GM19193 (cell line): Measurements from ENCODE around the gene GCHFR.

Experiments used
- POLR2A ChIP-seq: IDR thresholded peaks from 4 replicates; pipeline ENCODE4 v1.6.1; 2011; ENCODE audit not compliant: insufficient read depth, insufficient read length; ENCODE audit errors: extremely low read depth

The GCHFR gene

GRCh38 chr15:40747685-40748631 lies 15.9 kb upstream of the GCHFR start:
- TF ChIP-seq POLR2A, result no peak

DNA sequence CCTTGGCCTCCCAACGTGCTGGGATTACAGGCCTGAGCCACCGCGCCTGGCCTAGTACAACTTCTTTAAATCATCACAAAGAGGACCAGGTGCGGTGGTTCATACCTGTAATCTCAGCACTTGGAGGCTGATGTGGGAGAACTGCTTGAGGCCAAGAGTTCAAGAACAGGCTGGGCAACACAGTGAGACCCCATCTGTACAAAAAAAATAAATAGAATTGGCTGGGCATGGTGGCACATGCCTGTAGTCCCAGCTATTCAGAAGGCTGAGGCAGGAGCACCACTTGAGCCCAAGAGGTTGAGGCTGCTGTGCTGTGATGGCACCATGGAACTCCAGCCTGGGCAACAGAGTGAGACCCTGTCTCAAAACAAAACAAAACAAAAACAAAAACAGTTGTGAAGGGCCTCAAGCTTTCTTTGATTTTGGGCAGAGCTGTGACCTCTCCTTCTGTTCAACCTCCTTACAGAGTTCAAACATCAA lies 14.7 kb upstream of the GCHFR start:
- TF ChIP-seq POLR2A, result no peak

GRCh38 chr15:40750885-40751284 lies 13.0 kb upstream of the GCHFR start:
- TF ChIP-seq POLR2A, result no peak

DNA sequence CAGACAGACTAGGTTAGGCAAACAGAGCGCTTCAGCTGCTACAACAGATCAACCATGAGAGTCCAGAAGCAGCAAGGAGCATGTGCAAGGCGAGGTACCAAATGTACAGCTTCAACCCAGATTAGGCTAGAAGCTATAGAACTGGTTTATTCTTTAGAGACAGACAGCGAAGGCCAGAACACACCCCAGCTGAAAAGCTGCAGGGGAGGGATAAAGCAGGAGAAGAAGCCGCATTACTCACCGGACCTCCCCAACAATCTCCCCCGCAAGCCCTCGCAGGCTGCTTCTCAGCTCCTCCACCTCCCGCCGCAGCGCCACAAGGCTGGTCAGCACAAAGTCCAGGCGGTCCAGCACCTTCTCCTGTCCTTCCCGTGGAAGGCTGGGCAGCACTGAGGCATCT lies 12.1 kb upstream of the GCHFR start:
- TF ChIP-seq POLR2A, result no peak

GRCh38 chr15:40754574-40754882 lies 9.3 kb upstream of the GCHFR start:
- no peak for TF ChIP-seq POLR2A

DNA sequence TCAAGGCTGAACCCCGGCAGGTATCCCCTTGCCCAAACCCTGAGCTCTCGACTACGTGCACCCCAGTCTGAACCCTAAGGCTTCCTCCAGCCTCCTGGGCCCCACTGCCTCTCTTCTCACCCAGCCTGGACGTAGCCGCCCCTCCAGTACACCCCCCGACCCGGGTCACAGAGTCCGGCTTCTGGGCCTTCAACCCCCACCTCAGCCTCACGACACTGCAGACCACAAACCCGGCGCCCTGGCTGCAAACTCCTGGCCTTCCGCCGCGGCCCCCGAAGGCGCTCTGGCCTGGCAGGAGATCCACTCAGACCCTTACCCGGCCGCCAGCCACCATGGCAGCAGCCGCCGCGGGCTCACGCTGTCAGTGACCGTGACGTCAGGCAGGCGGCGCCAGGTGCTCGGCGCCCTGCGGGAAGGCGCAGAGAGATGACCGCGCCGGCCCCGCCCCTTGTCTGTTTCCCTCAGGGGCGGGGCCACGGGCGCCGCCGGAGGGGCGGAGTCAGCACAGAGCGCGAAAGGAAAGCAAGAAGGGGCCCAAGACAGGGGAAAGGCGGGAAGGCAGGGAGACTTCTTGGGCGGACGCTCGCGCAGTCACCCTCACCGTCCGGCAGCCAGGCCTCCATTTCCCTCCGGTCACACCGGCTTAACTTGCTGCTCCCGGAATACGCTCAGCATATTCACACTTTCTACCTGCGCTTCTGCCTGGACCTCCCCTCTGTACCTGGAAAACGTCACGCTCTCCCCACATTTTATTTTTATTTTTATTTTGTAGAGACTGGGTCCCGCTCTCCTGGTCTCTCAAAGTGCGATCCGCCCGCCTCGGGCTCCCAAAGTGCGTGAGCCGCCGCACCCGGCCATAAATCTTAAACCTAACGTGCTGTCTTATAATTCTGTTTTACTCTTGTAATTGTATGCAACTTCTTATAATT lies 8.7 kb upstream of the GCHFR start, which contains the start of gene RMDN3:
Gene RMDN3 (minus strand): TSS at position 372 of the 929 bp plus-strand sequence. CDS start 471 bp downstream, outside the sequence.
- peak; percentile 91 for TF ChIP-seq POLR2A

- no peak for TF ChIP-seq POLR2A
Measured at GRCh38 chr15:40755812-40756208, 8.1 kb upstream of the GCHFR start.

DNA sequence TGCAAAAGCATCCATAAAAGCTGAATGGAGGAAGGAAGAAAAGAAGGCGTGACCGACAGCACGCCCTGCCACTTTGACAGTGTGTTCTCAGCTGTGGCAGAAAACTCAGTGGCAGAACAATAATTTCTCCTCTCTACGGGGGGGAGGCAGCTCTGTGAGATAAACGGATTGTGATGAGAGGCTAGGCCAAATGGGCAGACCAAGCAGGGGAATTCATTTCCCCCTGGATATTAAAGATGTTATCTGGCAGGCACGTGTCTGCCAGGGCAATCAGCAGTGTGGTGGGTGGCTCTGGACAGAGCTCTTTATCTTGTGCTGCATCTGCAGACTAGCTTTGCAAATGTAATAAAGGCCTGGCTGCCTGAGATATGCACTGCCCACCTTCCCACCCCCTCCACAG lies 6.9 kb upstream of the GCHFR start:
- no peak for TF ChIP-seq POLR2A

- TF ChIP-seq POLR2A, result no peak
Measured at GRCh38 chr15:40759961-40760360, 3.9 kb upstream of the GCHFR start.

DNA sequence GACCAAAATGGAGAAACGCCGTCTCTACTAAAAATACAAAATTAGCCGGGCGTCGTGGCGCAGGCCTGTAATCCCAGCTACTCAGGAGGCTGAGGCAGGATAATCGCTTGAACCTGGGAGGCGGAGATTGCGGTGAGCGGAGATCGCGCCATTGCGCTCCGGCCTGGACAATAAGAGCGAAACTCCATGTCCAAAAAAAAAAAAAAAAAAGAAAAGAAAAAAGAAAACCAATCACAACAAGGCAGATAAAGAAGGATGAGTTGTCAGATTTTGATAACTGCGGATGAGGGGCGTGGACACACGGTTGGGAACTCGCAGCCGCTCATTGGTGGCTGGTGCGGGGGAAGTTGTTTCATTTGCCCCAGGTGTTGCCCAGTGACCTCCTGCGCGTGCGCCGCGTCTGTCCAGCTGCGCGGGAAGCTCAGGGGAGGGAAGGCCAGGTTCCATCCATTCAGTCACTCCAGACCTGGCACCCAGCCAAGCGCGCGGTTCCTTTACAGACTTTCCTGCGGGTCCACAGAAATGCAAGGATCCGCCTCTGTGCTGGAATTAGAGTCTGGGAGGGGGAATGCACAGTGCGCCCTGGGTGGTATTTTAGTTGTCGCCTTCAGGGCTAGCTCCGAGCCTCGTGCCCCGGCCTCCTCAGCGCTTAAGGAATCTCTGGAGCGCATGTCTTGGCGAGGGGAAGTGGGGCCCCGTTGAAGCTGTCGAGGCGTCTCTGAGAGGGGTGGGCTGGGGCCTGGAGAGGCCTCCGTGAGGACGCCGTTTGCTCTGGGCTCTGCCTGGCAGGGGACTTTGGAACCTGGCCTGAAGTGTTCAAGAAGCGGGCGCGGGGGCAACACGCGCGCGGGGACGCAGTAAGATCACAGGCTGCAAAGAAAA lies 708 bp upstream of the GCHFR start:
- TF ChIP-seq POLR2A, result no peak

GRCh38 chr15:40764629-40765103 lies 798 bp downstream of the GCHFR start:
- no peak for TF ChIP-seq POLR2A

- no peak for TF ChIP-seq POLR2A
Measured at GRCh38 chr15:40766194-40766815, 2.4 kb downstream of the GCHFR start.

GRCh38 chr15:40766906-40767837 lies 3.3 kb downstream of the GCHFR start:
- no peak for TF ChIP-seq POLR2A
